Left ventricle myocardium inferior (tissue), 1 donor: Measurements from ENCODE around the gene GDPGP1. TPM values are rescaled to one million over a fixed set of nuclear protein-coding genes. Genes with fewer than 3 reads are reported as not detected.
A peak's percentile ranks its signal among the peaks of the same experiment; 100 is the strongest.
"Not testable (repeated sequence)": the region's sequence is repeated elsewhere in the genome, so short reads cannot be mapped to it uniquely, and the experiment has no call there.

Source experiments
- DNase-seq: peaks from one replicate; pipeline ENCODE4 v3.0.0-alpha.2; 2020
- H3K27ac ChIP-seq: fragments of 200-600 bp; replicated peaks from 2 replicates; pipeline ENCODE4 v1.8.0; 2021
- H3K27me3 ChIP-seq: fragments of 200-600 bp; 2 replicates; pipeline ENCODE4 v1.8.0; 2021; ENCODE audit warnings: low read depth
- H3K36me3 ChIP-seq: fragments of 200-600 bp; 2 replicates; pipeline ENCODE4 v1.8.0; 2021
- H3K4me1 ChIP-seq: fragments of 200-600 bp; 2 replicates; pipeline ENCODE4 v1.8.0; 2021
- H3K4me3 ChIP-seq: fragments of 200-600 bp; 2 replicates; pipeline ENCODE4 v1.8.0; 2021; ENCODE audit warnings: mild to moderate bottlenecking, moderate library complexity
- H3K9me3 ChIP-seq: fragments of 200-600 bp; replicated peaks from 2 replicates; pipeline ENCODE4 v1.8.0; 2021
- CTCF ChIP-seq: fragments of 200-600 bp; IDR thresholded peaks from 2 replicates; pipeline ENCODE4 v1.8.0; 2021; ENCODE audit warnings: antibody characterized with exemption, mild to moderate bottlenecking, borderline replicate concordance
- intact Hi-C: fragments of 100-400 bp; cut with micrococcal nuclease; formaldehyde crosslinking; loops from one replicate; pipeline ENCODE4 v1.11.0; 2022
- total RNA-seq: library from RNA; stranded (reverse); fragmentation: NEBNext Ultra II Directional; extraction: Animal tissue kit (Norgen Biotek cat#: 25700); gene quantifications from one replicate; pipeline ENCODE4 v1.2.1, GENCODE V29; 2021
- donor health status: DM: no; HTN: yes; CAD: no; lungs with severe emphysema.

The GDPGP1 gene
- total RNA-seq, 1 donor from 2014 or later, result 15.5 TPM

DNA sequence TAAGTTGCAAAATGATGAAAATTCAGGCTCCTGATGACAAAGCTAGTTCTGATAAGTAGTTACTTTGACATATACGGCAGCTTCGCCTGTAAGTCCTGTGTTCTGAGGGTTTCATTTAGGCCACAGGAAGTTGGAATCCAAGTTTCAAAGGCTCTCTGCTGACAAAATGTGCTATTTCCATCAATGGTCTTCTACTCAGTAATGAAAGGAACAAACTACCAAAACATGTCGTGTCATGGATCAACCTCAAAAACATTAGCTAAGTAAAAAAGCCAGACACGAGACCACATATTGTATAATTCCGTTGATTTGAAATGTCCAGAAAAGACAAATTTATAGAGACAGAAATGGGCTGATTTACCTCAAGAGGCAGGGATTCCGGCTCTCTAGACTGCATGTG, 53.9 kb downstream of the GDPGP1 start:
- Histone ChIP-seq H3K27me3 (no peaks in the 10 kb centered on the region), H3K9me3 (no peaks in the 10 kb centered on the region), H3K4me1 (no peaks in the 10 kb centered on the region), H3K4me3 (no peak overlapping the region), H3K36me3 (no peaks in the 10 kb centered on the region), H3K27ac (no peak overlapping the region)
- intact Hi-C loops, result no loop called here
- TF ChIP-seq CTCF, result no peak
- no peak for DNase-seq

- intact Hi-C loops, result no loop called here
- no peaks in the 10 kb centered on the region for H3K9me3 ChIP-seq
- no peak for TF ChIP-seq CTCF
- no peaks in the 10 kb centered on the region for H3K27me3 ChIP-seq
- no peak overlapping the region for H3K27ac ChIP-seq
- no peaks in the 10 kb centered on the region for H3K36me3 ChIP-seq
- H3K4me3 ChIP-seq, result no peak overlapping the region
- DNase-seq, result no peak
- peaks cover 6% of the 10 kb centered on the region for H3K4me1 ChIP-seq
Observed at GRCh38 chr15:90291679-90292356, 57.8 kb downstream of the GDPGP1 start.

GRCh38 chr15:90293040-90293810, 59.2 kb downstream of the GDPGP1 start:
- peak; percentile 85 for TF ChIP-seq CTCF
- H3K36me3 ChIP-seq, H3K27ac ChIP-seq, H3K4me3 ChIP-seq, H3K9me3 ChIP-seq, H3K27me3 ChIP-seq, intact Hi-C loops, H3K4me1 ChIP-seq: not testable (repeated sequence)
- peak; percentile 62 for DNase-seq

GRCh38 chr15:90294159-90294558, 60.1 kb downstream of the GDPGP1 start:
- intact Hi-C loops, result no loop called here
- Histone ChIP-seq H3K4me1 (peaks cover 6% of the 10 kb centered on the region), H3K27me3 (no peaks in the 10 kb centered on the region), H3K9me3 (no peaks in the 10 kb centered on the region), H3K36me3 (no peaks in the 10 kb centered on the region), H3K4me3 (no peak overlapping the region), H3K27ac (no peak overlapping the region)
- DNase-seq, result no peak
- TF ChIP-seq CTCF, result no peak

DNA sequence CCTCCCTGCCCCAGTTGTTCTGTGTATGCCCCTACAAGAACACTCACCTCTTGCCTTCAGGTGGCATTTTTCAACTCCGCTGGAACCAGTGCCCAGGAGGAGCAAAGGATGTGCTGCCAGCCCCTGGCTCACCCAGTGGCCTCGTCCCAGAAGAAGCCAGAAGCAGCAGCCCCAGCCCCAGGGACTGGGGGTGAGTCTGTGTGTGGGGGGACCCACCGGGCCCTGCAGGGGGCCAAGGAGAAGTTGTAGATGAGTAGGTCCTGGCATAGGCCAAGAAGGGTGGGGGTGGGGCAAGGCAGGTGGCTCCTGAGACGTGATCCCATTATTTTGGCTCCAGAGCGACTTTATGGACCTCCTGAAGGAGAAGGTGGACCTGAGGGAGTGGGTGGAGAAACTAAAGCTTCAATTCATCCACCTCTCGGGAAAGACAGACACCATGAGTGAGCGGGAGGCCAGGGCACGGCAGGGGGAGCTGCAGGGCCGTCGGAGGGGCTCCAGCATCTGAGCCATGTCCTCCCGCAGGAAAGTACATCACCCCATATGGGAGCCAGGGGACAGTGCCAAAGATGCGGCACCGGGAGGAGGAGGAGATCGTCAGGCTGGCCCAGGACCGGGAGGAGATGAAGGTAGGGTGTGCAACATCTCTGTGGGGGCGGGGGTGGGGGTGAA, 60.7 kb downstream of the GDPGP1 start:
- Histone ChIP-seq H3K27ac (no peak overlapping the region), H3K27me3 (no peaks in the 10 kb centered on the region), H3K9me3 (no peaks in the 10 kb centered on the region), H3K36me3 (no peaks in the 10 kb centered on the region), H3K4me1 (peaks cover 6% of the 10 kb centered on the region), H3K4me3 (no peak overlapping the region)
- intact Hi-C loops, result no loop called here
- TF ChIP-seq CTCF, result no peak
- DNase-seq, result no peak
